Heart right ventricle (tissue), 16 donors: ENCODE measurements around the gene CACNG3. TPM values are rescaled to one million over a fixed set of nuclear protein-coding genes. Genes with fewer than 3 reads are reported as not detected.

Source experiments
- ATAC-seq, 8 donors: fragments of 200-7000 bp; cut with Tn5 transposase; one replicate each; pipeline ENCODE4 v1.9.1; 2020; ENCODE audit warnings: mild to moderate bottlenecking in 8 of 8, moderate library complexity in 8 of 8, moderate number of reproducible peaks in 1 of 8
- DNase-seq, 2 donors: peaks; one replicate each; pipeline ENCODE4 v3.0.0-alpha.2; 2020
- H3K27ac ChIP-seq, 10 donors: fragments of 200-600 bp; sonication (generic) in 2 of 10; one replicate each; pipeline versions ENCODE4 v1.5.0 to v1.8.0; 2020 to 2022; ENCODE audit warnings: mild to moderate bottlenecking in 3 of 10
- H3K27me3 ChIP-seq, 7 donors: fragments of 200-600 bp; one replicate each; pipeline ENCODE4 v1.8.0; 2021 to 2022; ENCODE audit warnings: mild to moderate bottlenecking in 2 of 7
- H3K36me3 ChIP-seq, 9 donors: fragments of 200-600 bp; sonication (generic) in 1 of 9; one replicate each; pipeline versions ENCODE4 v1.5.0 to v1.8.0; 2020 to 2022; ENCODE audit warnings: mild to moderate bottlenecking in 2 of 9
- H3K4me1 ChIP-seq, 9 donors: fragments of 200-600 bp; sonication (generic) in 1 of 9; one replicate each; pipeline versions ENCODE4 v1.5.0 to v1.8.0; 2020 to 2022; ENCODE audit warnings: mild to moderate bottlenecking in 4 of 9
- H3K4me3 ChIP-seq, 10 donors: fragments of 200-600 bp; sonication (generic) in 2 of 10; one replicate each; pipeline versions ENCODE4 v1.5.0 to v1.8.0; 2020 to 2022; ENCODE audit warnings: mild to moderate bottlenecking in 7 of 10, moderate library complexity in 2 of 10
- H3K9me3 ChIP-seq, 11 donors: fragments of 200-600 bp in 10 of 11; sonication (generic) in 2 of 11; one replicate each; pipeline versions ENCODE4 v1.5.0 to v1.8.0; 2013 to 2022; ENCODE audit warnings: mild to moderate bottlenecking in 2 of 11, control low read depth in 1 of 11, moderate library complexity in 1 of 11
- WGBS, 2 donors: extraction: QIAGEN DNeasy Blood & Tissue Kit; methylation state at CpG; one replicate each; pipeline ENCODE4 v1.1.7; 2013; ENCODE audit warnings: inconsistent platforms in 1 of 2; 5-methylcytosine and 5-hydroxymethylcytosine counted together
- intact Hi-C, 10 donors: fragments of 100-400 bp; cut with DNase I; formaldehyde crosslinking; loops; one replicate each; pipeline versions ENCODE4 v1.11.1 to v1.14.2; 2022
- polyA plus RNA-seq, 2 donors: library from polyadenylated mRNA; stranded (reverse); fragments of 200-250 nt; gene quantifications; one replicate each; pipeline ENCODE4 v1.2.3, GENCODE V29; 2013
- total RNA-seq, 10 donors: library from RNA; stranded (reverse); fragmentation: NEBNext Ultra II Directional in 3 of 10; extraction: Animal tissue kit (Norgen Biotek cat#: 25700) in 3 of 10; gene quantifications; one replicate each; pipeline versions ENCODE4 v1.2.1 to v1.2.4, GENCODE V29; 2021 to 2023
- TF ChIP-seq, protein P1 (sequence below), 9 donors: fragments of 200-600 bp; sonication (generic) in 2 of 9; IDR thresholded peaks; one replicate each; pipeline versions ENCODE4 v1.5.0 to v1.8.0; 2021 to 2022; ENCODE audit warnings: antibody characterized with exemption in 9 of 9, mild to moderate bottlenecking in 5 of 9, moderate library complexity in 1 of 9
- donor health status: Arrhythmogenic right ventricular cardiomyopathy.
- donor health status: ischemic (EF 13 %, LVEDD 7.1; RV severe dilation, severe dysfunction).
- donor health status: healthy with polysubstance abuse.
- donor health status: DM: no; HTN: yes; CAD: no.
- donor health status: DM: no; HTN: no; CAD: no.
- donor health status: ischemic (EF 25% LVEDD 6.9; RV normal size, moderate dysfunction).
- donor health status: ischemic (EF 25% LVEDD 5.7; RV mildly dilated, moderate dysfunction).
- donor health status: healthy.
- donor health status: DM: yes; HTN: yes; CAD: no.
- donor health status: Ischemic cardiomyopathy.
- donor health status: ischemic (EF 35%, LVEDD 5.7; RV mildly dilated, moderate dysfunction).
- donor health status: nonischemic (EF 11% LVEDD 7.7; RV severe dilation, severe dysfunction).
- donor health status: DM: yes; HTN: yes; CAD: no.
- donor health status: PGD.
- donor health status: ischemic (EF 29% LVEDD 5.4; RV normal size, mild dysfunction).
- donor health status: nonischemic (EF 23%, LVEDD 6.1; RV moderate dilation, normal function).

Gene CACNG3
- total and polyA plus RNA-seq, 12 donors: not detected

DNA sequence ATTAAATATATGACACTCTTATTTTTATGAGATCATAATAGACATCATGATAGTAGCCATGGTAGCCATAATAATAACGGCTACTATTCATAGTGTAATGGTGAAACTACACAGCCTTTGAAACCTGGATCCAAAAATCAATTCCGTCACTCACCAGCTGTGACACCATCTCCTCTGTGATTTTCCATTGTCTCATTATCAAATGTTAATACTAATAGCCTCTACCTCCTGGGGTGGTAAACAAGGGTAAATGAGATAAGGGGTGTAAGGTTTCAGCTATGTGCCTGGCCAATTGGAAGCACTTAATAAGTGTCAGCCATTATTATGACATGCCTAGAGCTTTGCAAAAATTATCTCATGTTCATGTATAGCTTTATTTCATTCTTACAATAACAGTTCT, 88.6 kb downstream of the CACNG3 start:
- H3K27ac ChIP-seq: no peak overlapping the region
- H3K36me3 ChIP-seq: no peaks in the 10 kb centered on the region
- no peak for ATAC-seq
- WGBS, 2 donors: 63 to 65% methylated on average over 2 of the region's 2 CpGs
- H3K27me3 ChIP-seq: peaks cover 0 to 24% (median 5%) of the 10 kb centered on the region in 7 donors
- intact Hi-C loops: no loop called here
- no peaks in the 10 kb centered on the region for H3K9me3 ChIP-seq
- no peak for DNase-seq
- TF ChIP-seq, protein P1, sequence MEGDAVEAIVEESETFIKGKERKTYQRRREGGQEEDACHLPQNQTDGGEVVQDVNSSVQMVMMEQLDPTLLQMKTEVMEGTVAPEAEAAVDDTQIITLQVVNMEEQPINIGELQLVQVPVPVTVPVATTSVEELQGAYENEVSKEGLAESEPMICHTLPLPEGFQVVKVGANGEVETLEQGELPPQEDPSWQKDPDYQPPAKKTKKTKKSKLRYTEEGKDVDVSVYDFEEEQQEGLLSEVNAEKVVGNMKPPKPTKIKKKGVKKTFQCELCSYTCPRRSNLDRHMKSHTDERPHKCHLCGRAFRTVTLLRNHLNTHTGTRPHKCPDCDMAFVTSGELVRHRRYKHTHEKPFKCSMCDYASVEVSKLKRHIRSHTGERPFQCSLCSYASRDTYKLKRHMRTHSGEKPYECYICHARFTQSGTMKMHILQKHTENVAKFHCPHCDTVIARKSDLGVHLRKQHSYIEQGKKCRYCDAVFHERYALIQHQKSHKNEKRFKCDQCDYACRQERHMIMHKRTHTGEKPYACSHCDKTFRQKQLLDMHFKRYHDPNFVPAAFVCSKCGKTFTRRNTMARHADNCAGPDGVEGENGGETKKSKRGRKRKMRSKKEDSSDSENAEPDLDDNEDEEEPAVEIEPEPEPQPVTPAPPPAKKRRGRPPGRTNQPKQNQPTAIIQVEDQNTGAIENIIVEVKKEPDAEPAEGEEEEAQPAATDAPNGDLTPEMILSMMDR (IDR thresholded peaks at IDR 0.05): no peak
- H3K4me3 ChIP-seq: no peak overlapping the region
- H3K4me1 ChIP-seq: no peaks in the 10 kb centered on the region

DNA sequence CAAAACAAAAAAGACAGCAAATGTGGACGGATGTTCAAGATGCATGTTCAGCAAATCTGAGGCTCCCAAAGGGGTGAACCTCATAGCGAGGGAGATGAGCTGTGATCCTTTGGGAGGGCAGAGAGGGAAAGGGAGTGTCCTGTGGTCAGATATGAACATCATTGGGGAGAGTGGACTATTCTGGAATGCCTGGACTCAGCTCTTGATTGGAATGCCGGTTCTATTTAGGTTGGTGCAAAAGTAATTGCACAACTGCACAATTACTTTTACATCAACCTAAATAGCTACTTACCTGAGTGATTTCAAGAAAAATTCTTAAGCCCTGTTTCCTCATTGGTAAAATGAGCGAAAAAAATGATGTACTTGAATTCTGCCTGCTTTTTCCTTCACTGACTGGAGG, 89.6 kb downstream of the CACNG3 start:
- TF ChIP-seq, protein P1 (IDR thresholded peaks at IDR 0.05): no peak
- intact Hi-C loops: no loop called here
- H3K27me3 ChIP-seq: peaks cover 0 to 24% (median 5%) of the 10 kb centered on the region in 7 donors
- no peak overlapping the region for H3K4me3 ChIP-seq
- no peak for DNase-seq
- H3K36me3 ChIP-seq: no peaks in the 10 kb centered on the region
- WGBS, 2 donors: 48 to 68% methylated on average over 4 of the region's 4 CpGs
- no peak overlapping the region for H3K27ac ChIP-seq
- no peak for ATAC-seq
- no peaks in the 10 kb centered on the region for H3K4me1 ChIP-seq
- H3K9me3 ChIP-seq: no peaks in the 10 kb centered on the region

DNA sequence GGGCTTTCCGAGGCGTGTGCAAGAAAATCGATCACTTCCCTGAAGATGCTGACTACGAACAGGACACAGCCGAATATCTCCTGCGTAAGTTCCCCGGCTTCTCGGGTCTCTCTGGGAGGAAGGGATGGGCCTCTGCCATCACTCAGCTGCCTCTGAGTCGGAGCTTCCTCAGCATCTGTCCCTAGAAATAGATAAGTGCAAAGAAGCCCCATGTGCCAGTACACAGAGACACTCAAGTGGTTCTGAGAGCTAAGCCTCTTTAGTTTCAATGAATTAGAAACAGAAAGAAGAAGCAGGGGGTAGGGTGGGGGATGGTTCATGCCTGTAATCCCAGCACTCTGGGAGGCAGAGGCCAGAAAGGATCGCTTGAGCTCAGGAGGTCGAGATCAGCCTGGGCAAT, 90.6 kb downstream of the CACNG3 start:
- TF ChIP-seq, protein P1 (IDR thresholded peaks at IDR 0.05): no peak
- 44 to 55% methylated on average over 11 of the region's 11 CpGs for WGBS, 2 donors
- intact Hi-C loops: no loop called here
- Histone ChIP-seq H3K9me3 (no peaks in the 10 kb centered on the region), H3K4me3 (no peak overlapping the region), H3K4me1 (no peaks in the 10 kb centered on the region), H3K27me3 (peaks cover 0 to 24% (median 5%) of the 10 kb centered on the region in 7 donors), H3K27ac (no peak overlapping the region), H3K36me3 (no peaks in the 10 kb centered on the region)
- ATAC-seq (no peak), DNase-seq (no peak)

DNA sequence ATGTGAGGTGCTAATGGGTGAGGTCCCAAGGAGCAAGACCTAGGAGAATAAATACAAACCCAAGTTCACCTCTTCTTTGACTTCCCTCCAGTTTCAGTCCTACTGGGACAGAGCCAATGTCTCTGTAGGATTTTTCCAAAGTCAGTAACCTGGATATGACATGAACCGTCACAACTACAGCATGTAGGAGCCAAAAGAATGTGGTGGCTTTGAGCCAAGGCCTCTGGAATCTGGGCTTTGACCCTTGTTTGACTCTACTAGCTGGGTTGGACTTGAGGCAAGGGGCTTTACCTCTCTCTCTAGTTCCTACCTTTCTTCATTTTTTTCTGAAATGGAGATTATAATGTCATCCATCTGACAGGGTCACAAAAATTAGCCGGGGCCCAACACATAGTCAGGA, 91.4 kb downstream of the CACNG3 start:
- DNase-seq (no peak), ATAC-seq (no peak)
- no peaks in the 10 kb centered on the region for H3K4me1 ChIP-seq
- H3K27me3 ChIP-seq: peaks cover 0 to 24% (median 5%) of the 10 kb centered on the region in 7 donors
- H3K9me3 ChIP-seq: peaks cover 0 to under 1% (median 0%) of the 10 kb centered on the region in 11 donors
- 37% methylated on average over 2 of the region's 2 CpGs for WGBS, 2 donors
- intact Hi-C loops: no loop called here
- no peaks in the 10 kb centered on the region for H3K36me3 ChIP-seq
- H3K4me3 ChIP-seq: no peak overlapping the region
- no peak overlapping the region for H3K27ac ChIP-seq
- TF ChIP-seq, protein P1 (IDR thresholded peaks at IDR 0.05): no peak
